GM21786 (cell line): ENCODE data around the gene CTAG1A.
"Not testable (repeated sequence)": the region's sequence is repeated elsewhere in the genome, so short reads cannot be mapped to it uniquely, and the experiment has no call there.

Experiments
- ATAC-seq: cut with Tn5 transposase; IDR thresholded peaks from one replicate; pipeline ENCODE4 v1.9.1; 2021; ENCODE audit not compliant: unreplicated experiment

The CTAG1A gene

GRCh38 chrX:154570361-154570760 lies 14.6 kb upstream of the CTAG1A start:
- ATAC-seq, result not testable (repeated sequence)

- not testable (repeated sequence) for ATAC-seq
These were observed 11.9 kb upstream of the CTAG1A start for GRCh38 chrX:154573061-154573460.

DNA sequence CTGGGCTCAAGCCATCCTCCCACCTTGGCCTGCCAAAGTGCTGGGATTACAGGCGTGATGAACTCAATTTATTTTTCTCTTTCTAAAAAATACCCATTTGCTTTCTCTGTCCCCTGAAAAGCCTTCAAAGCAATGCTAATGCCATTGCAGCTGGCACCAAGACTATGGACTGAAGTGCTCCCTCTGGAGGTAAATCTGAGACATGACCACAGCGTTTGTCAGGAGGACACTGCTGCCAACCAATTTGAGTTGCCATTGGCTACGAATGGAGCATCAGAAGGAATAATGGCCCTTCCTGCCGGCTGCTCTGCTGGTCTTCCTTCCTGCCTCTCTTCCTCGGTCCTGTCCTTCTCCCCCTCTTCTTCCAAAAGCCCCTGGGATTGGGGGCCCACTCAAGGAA lies 9.9 kb upstream of the CTAG1A start:
- not testable (repeated sequence) for ATAC-seq

DNA sequence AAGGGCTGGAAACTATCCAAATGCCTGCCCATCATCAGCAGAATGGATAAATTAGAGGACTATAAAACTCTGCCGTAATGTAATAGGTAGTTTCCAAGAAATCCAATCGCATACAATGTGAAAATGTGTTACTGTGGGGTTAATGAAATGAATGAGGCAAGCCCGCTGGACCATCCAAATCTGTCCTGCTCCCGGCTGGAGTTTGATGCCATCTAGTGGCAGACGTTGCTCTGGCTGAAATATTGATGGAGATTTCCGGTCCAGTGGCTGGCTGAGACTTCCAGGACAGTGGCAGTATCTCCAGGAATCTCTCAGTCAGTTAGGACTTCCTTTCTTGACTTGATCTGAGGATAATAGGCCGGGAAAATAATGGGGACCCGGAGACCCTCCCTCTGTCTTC lies 1.9 kb upstream of the CTAG1A start:
- ATAC-seq, result not testable (repeated sequence)

DNA sequence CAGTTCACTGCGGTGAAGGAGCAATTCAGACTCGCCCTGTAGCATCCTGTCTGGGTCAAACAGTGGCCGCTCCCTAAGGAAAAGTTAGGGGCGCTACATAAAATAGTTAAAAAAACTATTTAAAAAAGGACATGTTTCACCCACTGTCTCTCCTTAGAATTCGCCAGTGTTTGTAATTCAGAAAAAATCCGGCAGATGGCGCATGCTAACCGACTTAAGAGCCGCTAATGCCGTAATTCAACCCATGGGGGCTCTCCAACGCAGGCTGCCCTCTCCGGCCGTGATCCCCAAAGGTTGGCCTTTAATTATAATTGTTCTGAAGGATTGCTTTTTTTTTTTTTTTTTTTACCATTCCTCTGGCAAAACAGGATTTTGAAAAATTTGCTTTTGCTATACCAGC lies 5.5 kb downstream of the CTAG1A start:
- not testable (repeated sequence) for ATAC-seq

- no peak for ATAC-seq
These were observed 7.6 kb downstream of the CTAG1A start for GRCh38 chrX:154592505-154592904.

DNA sequence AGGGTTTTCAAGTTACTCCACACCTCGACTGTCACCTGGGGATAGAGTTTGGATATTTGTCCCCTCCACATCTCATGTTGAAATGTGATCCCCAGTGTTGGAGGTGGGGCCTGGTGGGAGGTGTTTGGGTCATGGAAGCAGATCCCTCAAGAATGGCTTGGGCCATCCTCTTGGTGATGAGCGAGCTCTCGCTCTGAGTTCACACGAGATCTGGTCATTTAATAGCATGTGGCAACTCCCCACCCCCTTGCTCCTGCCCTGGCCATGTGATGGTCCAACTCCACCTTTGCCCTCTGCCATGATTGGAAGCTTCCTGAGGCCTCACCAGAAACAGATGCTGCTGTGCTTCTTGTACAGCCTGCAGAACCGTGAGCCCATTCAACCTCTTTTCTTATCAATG lies 8.3 kb downstream of the CTAG1A start:
- ATAC-seq, result no peak

DNA sequence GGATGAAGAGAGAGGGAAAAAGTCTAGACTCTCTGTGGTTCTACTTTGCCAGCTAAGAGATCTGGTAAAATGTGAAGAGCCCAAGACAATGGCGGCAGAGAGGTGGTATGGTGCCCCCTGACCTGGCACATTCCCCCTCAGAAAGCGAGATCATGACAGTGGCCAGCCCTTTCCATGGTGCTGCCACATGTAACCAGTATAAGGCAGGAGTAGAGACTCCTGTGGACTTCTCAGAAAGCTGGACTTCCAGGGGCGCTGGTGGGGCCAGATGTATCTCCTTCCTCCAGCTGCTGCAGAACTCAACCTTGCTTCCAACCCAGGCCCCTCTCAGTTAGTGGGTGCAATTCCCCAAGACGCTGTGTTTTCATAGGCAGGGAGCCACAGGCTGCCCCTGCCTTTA lies 9.6 kb downstream of the CTAG1A start:
- ATAC-seq, result no peak

DNA sequence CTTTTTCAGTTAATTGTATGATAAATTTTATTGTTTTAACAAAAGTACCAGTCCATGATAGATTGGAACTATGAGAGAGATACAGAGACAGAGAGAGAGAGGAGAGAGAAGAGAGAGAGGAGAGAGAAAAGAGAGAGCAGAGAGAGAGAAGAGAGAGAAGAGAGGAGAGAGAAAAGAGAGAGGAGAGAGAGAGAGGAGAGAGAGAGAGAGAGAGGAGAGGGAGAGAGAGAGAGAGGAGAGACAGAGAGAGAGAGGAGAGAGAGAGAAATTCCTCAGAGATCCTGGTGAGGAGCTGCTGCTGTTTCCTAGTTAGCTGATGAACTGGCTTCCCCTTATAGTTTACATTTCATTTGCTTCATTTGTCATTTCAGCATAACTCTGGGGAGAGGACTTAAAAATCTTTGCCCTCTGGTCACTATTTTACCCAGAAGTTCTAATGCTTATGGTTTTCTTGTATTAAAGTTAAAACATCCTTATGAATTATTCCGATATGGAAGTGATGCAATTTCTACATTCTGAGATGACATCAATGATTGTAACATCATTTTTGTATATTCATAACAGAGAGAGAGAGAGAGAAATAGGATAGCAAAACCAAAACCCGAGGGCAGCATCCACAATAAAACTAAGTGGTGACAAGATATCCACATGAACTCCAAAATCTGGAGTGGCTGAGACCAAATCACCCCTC lies 10.8 kb downstream of the CTAG1A start:
- no peak for ATAC-seq

GRCh38 chrX:154596290-154596929 lies 11.5 kb downstream of the CTAG1A start:
- ATAC-seq, result no peak

GRCh38 chrX:154597221-154597620 lies 12.3 kb downstream of the CTAG1A start:
- ATAC-seq, result no peak

DNA sequence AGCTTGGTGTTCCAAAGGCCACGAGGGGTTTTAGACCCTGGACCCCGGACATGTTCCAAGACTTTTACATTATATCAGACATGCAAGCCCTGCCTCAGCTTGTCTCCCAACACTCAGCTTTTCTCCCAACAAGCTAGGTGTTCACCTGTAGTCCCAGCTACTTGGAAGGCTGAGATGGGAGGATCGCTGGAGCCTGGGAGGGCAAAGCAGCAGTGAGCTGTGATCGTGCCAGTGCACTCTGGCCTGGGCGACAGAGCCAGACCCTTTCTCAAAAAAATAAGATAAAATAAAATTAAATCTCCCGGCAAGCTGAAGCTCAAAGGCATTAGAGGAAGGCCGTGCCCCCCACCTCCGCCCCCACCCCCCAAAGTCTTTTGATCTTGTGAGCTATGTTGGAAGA lies 13.7 kb downstream of the CTAG1A start:
- no peak for ATAC-seq

- ATAC-seq, result no peak
These were observed 14.6 kb downstream of the CTAG1A start for GRCh38 chrX:154599531-154599930.

DNA sequence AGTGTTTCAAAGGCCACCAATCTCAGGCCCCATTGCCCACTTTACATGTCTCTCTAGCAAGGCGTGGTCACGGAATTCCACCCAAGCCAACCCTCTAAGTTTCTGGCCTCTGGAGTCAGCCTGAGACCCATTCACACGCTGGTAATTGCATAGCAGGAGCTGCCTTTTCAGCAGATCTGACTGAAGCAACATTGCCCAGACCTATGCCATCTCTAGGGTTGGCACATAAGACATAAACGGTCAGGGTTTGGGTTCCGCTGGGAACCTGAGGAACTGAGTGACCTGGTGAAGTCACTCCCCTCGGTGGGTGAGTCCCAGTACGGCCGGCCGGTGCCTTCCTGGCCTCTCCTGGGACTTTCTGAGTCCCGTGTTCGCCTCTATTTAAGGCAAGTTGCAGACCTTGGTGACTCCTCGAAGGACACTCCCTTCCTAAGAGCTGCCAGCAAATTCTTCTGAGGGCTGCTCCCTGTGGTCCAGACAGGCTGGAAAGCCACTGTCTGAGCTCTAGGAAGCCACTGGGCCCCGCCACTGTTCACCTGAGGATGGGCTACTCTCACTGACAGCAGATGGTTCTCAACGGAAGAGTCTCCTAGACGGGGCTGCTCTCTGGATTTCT lies 15.9 kb downstream of the CTAG1A start:
- ATAC-seq, result no peak

DNA sequence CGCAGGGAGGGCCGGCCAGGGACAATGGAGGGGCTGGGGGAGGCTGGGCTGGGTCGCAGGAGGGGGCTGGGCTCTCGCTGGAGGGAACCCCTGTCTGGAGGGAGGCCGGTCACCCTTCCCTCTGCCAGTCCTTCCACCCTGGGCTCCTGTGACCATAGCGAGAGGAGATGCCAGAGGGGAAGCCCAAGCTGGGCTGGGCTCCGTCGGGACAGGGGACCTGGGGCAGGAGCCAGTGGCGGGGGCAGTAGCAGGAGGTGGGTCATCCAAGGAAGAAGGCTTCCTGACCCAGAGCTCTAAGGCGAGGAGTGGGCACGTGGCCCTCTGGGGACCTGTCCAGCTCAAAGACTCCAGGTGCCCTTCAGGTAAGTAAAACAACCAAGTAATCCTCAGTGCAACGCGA lies 17.3 kb downstream of the CTAG1A start:
- no peak for ATAC-seq

- ATAC-seq, result no peak
These were observed 18.0 kb downstream of the CTAG1A start for GRCh38 chrX:154602766-154603437.

GRCh38 chrX:154603438-154604430 lies 18.8 kb downstream of the CTAG1A start:
- no peak for ATAC-seq

DNA sequence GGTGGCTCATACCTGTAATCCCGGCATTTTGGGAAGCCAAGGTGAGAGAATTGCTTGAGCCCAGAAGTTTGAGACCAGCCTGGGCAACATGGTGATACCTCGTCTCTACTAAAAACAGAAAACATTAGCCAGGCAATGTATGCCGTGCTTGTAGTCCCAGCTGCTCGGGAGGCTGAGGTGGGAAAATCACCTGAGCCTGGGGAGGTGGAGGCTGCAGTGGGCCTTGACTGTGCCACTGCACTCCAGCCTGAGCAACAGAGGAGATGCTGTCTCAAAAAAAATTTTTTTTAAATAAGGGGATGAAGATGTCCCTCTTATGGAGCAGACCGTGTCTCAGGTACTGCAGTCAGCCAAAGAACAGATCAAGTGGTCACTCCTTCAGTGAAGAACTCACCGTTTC lies 20.6 kb downstream of the CTAG1A start:
- ATAC-seq, result no peak

GRCh38 chrX:154607370-154607769 lies 22.4 kb downstream of the CTAG1A start:
- ATAC-seq, result no peak

GRCh38 chrX:154607976-154608375 lies 23.0 kb downstream of the CTAG1A start:
- ATAC-seq, result not testable (repeated sequence)

DNA sequence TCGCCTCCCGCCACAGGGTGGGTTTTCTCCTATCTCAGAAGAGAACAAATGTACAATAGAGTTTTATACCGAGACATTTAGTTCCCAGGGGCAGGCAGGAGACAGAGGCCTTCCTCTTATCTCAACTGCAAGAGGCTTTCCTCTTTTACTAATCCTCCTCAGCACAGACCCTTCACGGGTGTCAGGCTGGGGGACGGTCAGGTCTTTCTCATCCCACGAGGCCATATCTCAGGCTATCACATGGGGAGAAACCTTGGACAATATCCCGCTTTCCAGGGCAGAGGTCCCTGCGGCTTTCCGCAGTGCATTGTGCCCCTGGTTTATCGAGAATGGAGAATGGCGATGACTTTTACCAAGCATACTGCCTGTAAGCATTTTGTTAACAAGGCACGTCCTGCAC lies 23.9 kb downstream of the CTAG1A start:
- not testable (repeated sequence) for ATAC-seq
